HG03520 (cell line): ENCODE data around the gene IL1B.
"Not testable (repeated sequence)": the region's sequence is repeated elsewhere in the genome, so short reads cannot be mapped to it uniquely, and the experiment has no call there.

Experiments used
- ATAC-seq: cut with Tn5 transposase; IDR thresholded peaks from one replicate; pipeline ENCODE4 v1.9.1; 2021; ENCODE audit warnings: mild to moderate bottlenecking, moderate library complexity; ENCODE audit not compliant: unreplicated experiment

Gene IL1B

GRCh38 chr2:112859406-112860183, 23.0 kb upstream of the IL1B start:
- not testable (repeated sequence) for ATAC-seq

GRCh38 chr2:112850588-112850987, 14.0 kb upstream of the IL1B start:
- no peak for ATAC-seq

GRCh38 chr2:112849956-112850355, 13.4 kb upstream of the IL1B start:
- no peak for ATAC-seq

GRCh38 chr2:112848833-112849232, 12.3 kb upstream of the IL1B start:
- no peak for ATAC-seq

GRCh38 chr2:112846031-112846430, 9.5 kb upstream of the IL1B start:
- no peak for ATAC-seq

- ATAC-seq: no peak
Measured at GRCh38 chr2:112843836-112844235, 7.3 kb upstream of the IL1B start.

- ATAC-seq: no peak
Measured at GRCh38 chr2:112843288-112843687, 6.7 kb upstream of the IL1B start.

- no peak for ATAC-seq
Measured at GRCh38 chr2:112841295-112842044, 4.9 kb upstream of the IL1B start.

GRCh38 chr2:112840068-112840445, 3.5 kb upstream of the IL1B start:
- no peak for ATAC-seq

GRCh38 chr2:112839407-112840067, 3.0 kb upstream of the IL1B start:
- ATAC-seq: no peak

- no peak for ATAC-seq
Measured at GRCh38 chr2:112836163-112836560, 417 bp downstream of the IL1B start.

GRCh38 chr2:112835536-112836162, 930 bp downstream of the IL1B start:
- no peak for ATAC-seq

- ATAC-seq: no peak
Measured at GRCh38 chr2:112835061-112835501, 1.5 kb downstream of the IL1B start.

- no peak for ATAC-seq
Measured at GRCh38 chr2:112834396-112835037, 2.1 kb downstream of the IL1B start.

- no peak for ATAC-seq
Measured at GRCh38 chr2:112833976-112834375, 2.6 kb downstream of the IL1B start.

GRCh38 chr2:112833639-112833931, 3.0 kb downstream of the IL1B start:
- ATAC-seq: not testable (repeated sequence)

- no peak for ATAC-seq
Measured at GRCh38 chr2:112832841-112833638, 3.5 kb downstream of the IL1B start.

GRCh38 chr2:112831946-112832840, 4.4 kb downstream of the IL1B start:
- no peak for ATAC-seq

GRCh38 chr2:112831513-112831845, 5.1 kb downstream of the IL1B start:
- no peak for ATAC-seq
